NCI-H2171 treated with DMSO at 0.1 percent for 48 hours (cell line): ENCODE results near the gene LCE1E.

Source experiments
- DNase-seq: peaks from one replicate; lab custom pipeline; 2025; lab: John Stamatoyannopoulos, UW

LCE1E gene

GRCh38 chr1:152777510-152778137 lies 8.4 kb upstream of the LCE1E start:
- no peak for DNase-seq

GRCh38 chr1:152783095-152783494 lies 3.0 kb upstream of the LCE1E start:
- DNase-seq: no peak

GRCh38 chr1:152795686-152796085 lies 9.6 kb downstream of the LCE1E start:
- no peak for DNase-seq

GRCh38 chr1:152796421-152796820 lies 10.4 kb downstream of the LCE1E start, which contains the start of gene LCE1D:
LCE1D (plus strand) TSS chr1:152796721; CDS start chr1:152797795, 1,074 bp downstream.
- DNase-seq: no peak

- DNase-seq: no peak
Observed at GRCh38 chr1:152801333-152801732, 15.3 kb downstream of the LCE1E start.

- no peak for DNase-seq
Observed at GRCh38 chr1:152806576-152806975, 20.5 kb downstream of the LCE1E start, which contains the start of gene LCE1C. LCE1C (minus strand) TSS chr1:152806651; CDS start chr1:152805478, 1,173 bp downstream.

GRCh38 chr1:152811050-152811449 lies 25.0 kb downstream of the LCE1E start:
- DNase-seq: no peak

GRCh38 chr1:152811671-152812070 lies 25.6 kb downstream of the LCE1E start, which contains the start of gene LCE1B:
LCE1B (plus strand) TSS chr1:152811971; CDS start chr1:152812447, 476 bp downstream.
- no peak for DNase-seq

GRCh38 chr1:152817309-152817708 lies 31.3 kb downstream of the LCE1E start:
- no peak for DNase-seq

- no peak for DNase-seq
Observed at GRCh38 chr1:152823294-152823693, 37.2 kb downstream of the LCE1E start.

GRCh38 chr1:152824964-152825363 lies 38.9 kb downstream of the LCE1E start:
- DNase-seq: no peak

GRCh38 chr1:152827173-152827572 lies 41.1 kb downstream of the LCE1E start, which contains the start of gene LCE1A:
LCE1A (plus strand) TSS chr1:152827473; CDS start chr1:152827473, 0 bp downstream.
- no peak for DNase-seq

- no peak for DNase-seq
Observed at GRCh38 chr1:152836870-152837269, 50.8 kb downstream of the LCE1E start.
